CD4-positive, alpha-beta memory T cell (primary cell): Measurements from ENCODE around the gene SNRNP70. TPM values are rescaled to one million over a fixed set of nuclear protein-coding genes. Genes with fewer than 3 reads are reported as not detected.

Experiments
- CTCF ChIA-PET: fragments of 350-600 bp; sonication (Branson Sonifier 250); formaldehyde crosslinking; loops from one replicate; lab custom pipeline; 2021; ENCODE audit warnings: inconsistent platforms; ENCODE audit not compliant: partially characterized antibody; lab: Charles Lee
- POLR2A ChIA-PET: fragments of 350-600 bp; sonication (Branson Sonifier 250); formaldehyde crosslinking; loops from one replicate; lab custom pipeline; 2021; ENCODE audit not compliant: partially characterized antibody; lab: Charles Lee
- DNase-seq, 5 donors: peaks; one replicate each; pipeline versions ENCODE4 v3.0.0 to v3.0.0-alpha.2; 2020 to 2022; ENCODE audit warnings: mixed read lengths in 1 of 5
- H3K27ac ChIP-seq: one replicate; pipeline ENCODE4 v1.7.0; 2013; ENCODE audit warnings: low read depth, low read length
- H3K27me3 ChIP-seq: 2 replicates; pipeline ENCODE4 v1.7.0; 2013; ENCODE audit warnings: mild to moderate bottlenecking, low read length, moderate library complexity; ENCODE audit not compliant: insufficient read depth
- H3K36me3 ChIP-seq: 2 replicates; pipeline ENCODE4 v1.7.0; 2013; ENCODE audit warnings: mild to moderate bottlenecking, low read length, moderate library complexity; ENCODE audit not compliant: insufficient read depth
- H3K4me1 ChIP-seq: 2 replicates; pipeline ENCODE4 v1.7.0; 2013; ENCODE audit warnings: mild to moderate bottlenecking, low read length, moderate library complexity; ENCODE audit not compliant: insufficient read depth
- H3K4me3 ChIP-seq, 2 donors: one replicate each; pipeline ENCODE4 v1.7.0; 2013; ENCODE audit warnings: low read length in 2 of 2, mild to moderate bottlenecking in 1 of 2
- H3K9me3 ChIP-seq, 2 donors: one replicate each; pipeline ENCODE4 v1.7.0; 2013; ENCODE audit warnings: low read length in 2 of 2, control low read depth in 1 of 2; ENCODE audit not compliant: control insufficient read depth in 1 of 2
- H3K27ac Mint-ChIP-seq, 7 donors: one replicate each; pipeline ENCODE4 v1.8.0; 2020 to 2021; ENCODE audit warnings: mixed read lengths in 7 of 7, mild to moderate bottlenecking in 6 of 7, inconsistent platforms in 3 of 7, moderate library complexity in 3 of 7
- H3K27me3 Mint-ChIP-seq, 2 donors: one replicate each; pipeline ENCODE4 v1.8.0; 2020 to 2021; ENCODE audit warnings: mixed read lengths in 2 of 2
- H3K36me3 Mint-ChIP-seq, 2 donors: one replicate each; pipeline ENCODE4 v1.8.0; 2020 to 2021; ENCODE audit warnings: mixed read lengths in 2 of 2, inconsistent platforms in 1 of 2, mild to moderate bottlenecking in 1 of 2
- H3K4me1 Mint-ChIP-seq, 4 donors: one replicate each; pipeline ENCODE4 v1.8.0; 2020 to 2021; ENCODE audit warnings: mixed read lengths in 4 of 4, mild to moderate bottlenecking in 1 of 4
- H3K4me3 Mint-ChIP-seq, 8 donors: one replicate each; pipeline ENCODE4 v1.8.0; 2020 to 2021; ENCODE audit warnings: mixed read lengths in 8 of 8, mild to moderate bottlenecking in 7 of 8, moderate library complexity in 6 of 8, inconsistent platforms in 3 of 8
- H3K9me3 Mint-ChIP-seq, 8 donors: one replicate each; pipeline ENCODE4 v1.8.0; 2020 to 2021; ENCODE audit warnings: mixed read lengths in 8 of 8, mild to moderate bottlenecking in 5 of 8, inconsistent platforms in 3 of 8, moderate library complexity in 1 of 8
- intact Hi-C: fragments of 100-400 bp; cut with micrococcal nuclease; formaldehyde crosslinking; loops from one replicate; pipeline ENCODE4 v1.15.1; 2023
- polyA plus RNA-seq, 2 donors: library from polyadenylated mRNA; unstranded; fragments of 300-500 nt; fragmentation: Illumina TruSeq; gene quantifications; one replicate each; pipeline ENCODE4 v1.2.3, GENCODE V29; 2021
- total RNA-seq, 2 experiments: library from RNA; stranded (reverse); gene quantifications; one replicate each; pipeline ENCODE4 v1.2.3, GENCODE V29; 2021

The SNRNP70 gene
- total and polyA plus RNA-seq, 4 experiments from 2014 or later: 31.5 to 689 (median 365) TPM

GRCh38 chr19:49114630-49115363, 29.5 kb downstream of the SNRNP70 start:
- Histone ChIP-seq H3K4me3 (peak overlapping the region in 1 of 2 donors; percentile 54), H3K27ac (peak overlapping the region; percentile 48), H3K36me3 (no peaks in the 10 kb centered on the region), H3K4me1 (peaks cover 26% of the 10 kb centered on the region), H3K27me3 (no peaks in the 10 kb centered on the region), H3K9me3 (no peaks in the 10 kb centered on the region)
- H3K36me3 Mint-ChIP-seq: peaks cover 0 to 4% of the 10 kb centered on the region in 2 donors
- POLR2A ChIA-PET: interaction anchor here (0.8 to 4.0 kb wide), 8 partner anchors 9 to 122 kb away, joined by 3 to 38 read pairs (median 4); partner anchors contain the start of genes CGB7, GYS1 and RUVBL2
- H3K4me3 Mint-ChIP-seq: peak overlapping the region; percentile 73 to 91 (median 85)
- peaks cover 0 to 2% (median 0%) of the 10 kb centered on the region in 8 donors for H3K9me3 Mint-ChIP-seq
- CTCF ChIA-PET: interaction anchor here (0.5 to 2.9 kb wide), 13 partner anchors 10 to 474 kb away, joined by 3 to 20 read pairs (median 4); partner anchors contain the start of genes GYS1 and RUVBL2
- H3K27ac Mint-ChIP-seq: peak overlapping the region in 5 of 7 donors; percentile 74 to 89 (median 84)
- intact Hi-C loops: loop anchor here (1.0 to 5.0 kb wide), 4 partner anchors 8 to 338 kb away; partner anchors contain the start of genes ALDH16A1, PIH1D1 and SNRNP70
- DNase-seq: peak; percentile 32 to 58 (median 46)
- no peaks in the 10 kb centered on the region for H3K27me3 Mint-ChIP-seq
- H3K4me1 Mint-ChIP-seq: peaks cover 20 to 45% (median 32%) of the 10 kb centered on the region in 4 donors

- Histone ChIP-seq H3K27me3 (no peaks in the 10 kb centered on the region), H3K4me3 (no peak overlapping the region), H3K27ac (no peak overlapping the region), H3K9me3 (no peaks in the 10 kb centered on the region), H3K4me1 (peaks cover 34% of the 10 kb centered on the region), H3K36me3 (no peaks in the 10 kb centered on the region)
- Mint-ChIP-seq H3K4me3 (peak overlapping the region in 7 of 8 donors; percentile 5 to 93 (median 43)), H3K36me3 (peaks cover 0 to 4% of the 10 kb centered on the region in 2 donors), H3K27ac (peak overlapping the region in 5 of 7 donors; percentile 8 to 60 (median 33)), H3K9me3 (peaks cover 0 to 3% (median 0%) of the 10 kb centered on the region in 8 donors), H3K27me3 (no peaks in the 10 kb centered on the region), H3K4me1 (peaks cover 27 to 50% (median 40%) of the 10 kb centered on the region in 4 donors)
- intact Hi-C loops: loop anchor here (5.0 kb wide), 1 partner anchor 336 kb away; the partner anchor contains the start of genes ALDH16A1 and PIH1D1
- peak in 1 of 5 donors; percentile 9 for DNase-seq
- ChIA-PET CTCF (interaction anchor here (0.7 to 2.9 kb wide), 4 partner anchors 10 to 124 kb away, joined by 3 to 11 read pairs (median 6); no protein-coding TSS in a partner anchor), POLR2A (interaction anchor here (3.0 to 4.0 kb wide), 2 partner anchors 12 to 33 kb away, joined by 9 to 38 read pairs; no protein-coding TSS in a partner anchor)
Measured at GRCh38 chr19:49116544-49116943, 31.3 kb downstream of the SNRNP70 start.

GRCh38 chr19:49117677-49118564, 32.7 kb downstream of the SNRNP70 start:
- Histone ChIP-seq H3K36me3 (no peaks in the 10 kb centered on the region), H3K27ac (peak overlapping the region; percentile 79), H3K9me3 (no peaks in the 10 kb centered on the region), H3K27me3 (no peaks in the 10 kb centered on the region), H3K4me1 (peaks cover 34% of the 10 kb centered on the region), H3K4me3 (peak overlapping the region; percentile 73 to 78)
- H3K9me3 Mint-ChIP-seq: peaks cover 0 to 3% (median 0%) of the 10 kb centered on the region in 8 donors
- peaks cover 0 to 4% of the 10 kb centered on the region in 2 donors for H3K36me3 Mint-ChIP-seq
- H3K27me3 Mint-ChIP-seq: no peaks in the 10 kb centered on the region
- peak overlapping the region; percentile 90 to 96 (median 94) for H3K27ac Mint-ChIP-seq
- ChIA-PET POLR2A (interaction anchor here (1.7 to 3.0 kb wide), 2 partner anchors 10 to 32 kb away, joined by 8 to 9 read pairs; no protein-coding TSS in a partner anchor), CTCF (interaction anchor here (0.9 to 2.9 kb wide), 5 partner anchors 9 to 124 kb away, joined by 3 to 11 read pairs (median 5); partner anchors contain the start of genes GYS1 and RUVBL2)
- DNase-seq: peak in 1 of 5 donors; percentile 44
- peak overlapping the region; percentile 83 to 93 (median 88) for H3K4me3 Mint-ChIP-seq
- H3K4me1 Mint-ChIP-seq: peaks cover 29 to 49% (median 41%) of the 10 kb centered on the region in 4 donors
- intact Hi-C loops: loop anchor here (2.0 to 5.0 kb wide), 3 partner anchors 29 to 334 kb away; partner anchors contain the start of genes ALDH16A1, GYS1, PIH1D1 and RUVBL2

GRCh38 chr19:49118565-49119410, 33.5 kb downstream of the SNRNP70 start, which contains the start of gene C19orf73:
Gene C19orf73, minus strand, starts transcription at chr19:49119143. Its CDS starts 121 bp downstream, at chr19:49119022.
- peaks cover 31% of the 10 kb centered on the region for H3K4me1 ChIP-seq
- H3K27ac Mint-ChIP-seq: peak within 1 kb of the TSS; percentile 90 to 96 (median 94)
- peak within 1 kb of the TSS; percentile 83 to 93 (median 88) for H3K4me3 Mint-ChIP-seq
- peak within 1 kb of the TSS; percentile 79 for H3K27ac ChIP-seq
- H3K27me3 Mint-ChIP-seq: no peaks in the 10 kb centered on the region
- H3K9me3 ChIP-seq: no peaks in the 10 kb centered on the region
- H3K4me3 ChIP-seq: peak within 1 kb of the TSS; percentile 73 to 78
- ChIA-PET CTCF (interaction anchor here (0.6 to 2.9 kb wide), 4 partner anchors 8 to 1354 kb away, joined by 3 to 11 read pairs (median 6); no protein-coding TSS in a partner anchor), POLR2A (interaction anchor here (1.5 to 3.0 kb wide), 3 partner anchors 9 to 31 kb away, joined by 8 to 9 read pairs (median 9); no protein-coding TSS in a partner anchor)
- peaks cover 0 to 3% (median 0%) of the 10 kb centered on the region in 8 donors for H3K9me3 Mint-ChIP-seq
- intact Hi-C loops: loop anchor here (1.0 to 5.0 kb wide), 4 partner anchors 10 to 334 kb away; partner anchors contain the start of genes ALDH16A1, GYS1, PIH1D1 and RUVBL2
- H3K27me3 ChIP-seq: no peaks in the 10 kb centered on the region
- peaks cover 22 to 42% (median 36%) of the 10 kb centered on the region in 4 donors for H3K4me1 Mint-ChIP-seq
- H3K36me3 ChIP-seq: no peaks in the 10 kb centered on the region
- DNase-seq: peak; percentile 94 to 98 (median 97)
- H3K36me3 Mint-ChIP-seq: peaks cover 0 to 2% of the 10 kb centered on the region in 2 donors

GRCh38 chr19:49119411-49120324, 34.4 kb downstream of the SNRNP70 start, which contains the start of gene PPFIA3:
Gene PPFIA3, plus strand, starts transcription at chr19:49119544. Its CDS starts 8,330 bp downstream, at chr19:49127874.
- intact Hi-C loops: loop anchor here (1.0 to 5.0 kb wide), 4 partner anchors 9 to 333 kb away; partner anchors contain the start of genes ALDH16A1, GYS1, PIH1D1 and RUVBL2
- Histone ChIP-seq H3K4me1 (peaks cover 28% of the 10 kb centered on the region), H3K27ac (peak within 1 kb of the TSS; percentile 79), H3K27me3 (no peaks in the 10 kb centered on the region), H3K4me3 (peak within 1 kb of the TSS; percentile 73 to 78), H3K36me3 (no peaks in the 10 kb centered on the region), H3K9me3 (no peaks in the 10 kb centered on the region)
- DNase-seq: peak in 2 of 5 donors; percentile 23 to 46
- Mint-ChIP-seq H3K4me1 (peaks cover 20 to 39% (median 33%) of the 10 kb centered on the region in 4 donors), H3K27ac (peak within 1 kb of the TSS; percentile 90 to 96 (median 94)), H3K36me3 (no peaks in the 10 kb centered on the region), H3K9me3 (peaks cover 0 to 3% (median 0%) of the 10 kb centered on the region in 8 donors), H3K27me3 (no peaks in the 10 kb centered on the region), H3K4me3 (peak within 1 kb of the TSS; percentile 83 to 93 (median 88))
- ChIA-PET CTCF (interaction anchor here (0.6 to 2.0 kb wide), 4 partner anchors 8 to 1355 kb away, joined by 3 to 4 read pairs (median 4); partner anchors contain the start of genes GYS1 and RUVBL2), POLR2A (interaction anchor here (0.8 to 1.5 kb wide), 6 partner anchors 8 to 24 kb away, joined by 3 to 9 read pairs (median 3); no protein-coding TSS in a partner anchor)
